ENCODE data around the gene CTDSP1. TPM values are rescaled to one million over a fixed set of nuclear protein-coding genes. Genes with fewer than 3 reads are reported as not detected.

The CTDSP1 gene
- polyA plus RNA-seq, 2 of the 4 experiments (the other 2 are of a cell fraction): 39.5 to 50.3 TPM

DNA sequence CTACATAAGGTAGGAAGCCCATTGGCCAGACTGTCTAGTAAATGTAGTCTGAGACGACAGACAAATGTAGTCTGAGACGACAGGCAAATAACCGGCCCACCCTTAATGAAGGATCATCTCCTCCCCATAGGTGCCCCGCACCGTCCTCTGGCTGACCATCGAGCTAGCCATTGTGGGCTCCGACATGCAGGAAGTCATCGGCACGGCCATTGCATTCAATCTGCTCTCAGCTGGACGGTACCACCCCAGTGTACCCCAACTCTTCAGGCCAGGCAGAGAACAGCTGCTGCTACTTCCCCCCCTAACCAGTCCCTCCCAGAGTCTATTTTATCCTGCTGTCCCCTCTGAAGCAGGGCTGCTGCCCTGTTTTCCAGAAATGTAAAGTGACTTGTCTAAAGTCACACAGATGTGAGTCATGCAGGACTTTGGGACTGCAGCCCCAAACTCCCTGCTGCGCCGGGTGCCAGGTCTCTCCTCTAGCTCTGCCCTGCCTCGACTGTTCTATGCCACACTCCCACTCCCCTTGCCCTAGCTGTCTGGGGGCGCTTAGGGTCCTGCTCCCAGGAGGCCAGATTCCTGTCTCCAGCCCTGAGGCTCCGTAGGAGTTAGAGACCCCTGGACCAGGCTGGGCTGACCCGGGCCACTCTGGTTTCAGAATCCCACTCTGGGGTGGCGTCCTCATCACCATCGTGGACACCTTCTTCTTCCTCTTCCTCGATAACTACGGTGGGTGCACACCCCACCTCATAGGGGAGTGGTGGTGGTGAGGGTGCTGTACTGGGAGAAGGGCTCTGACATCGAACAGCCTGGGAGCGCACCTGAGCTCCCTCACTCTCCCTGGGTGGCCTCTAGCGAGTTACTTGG, 12.9 kb upstream of the CTDSP1 start:
- peak; percentile 7 to 62; a peak in 2 of 6 replicates for ATAC-seq
- CTCF ChIA-PET: interaction anchor here (0.6 to 2.9 kb wide), 6 partner anchors 8 to 229 kb away, joined by 3 to 12 read pairs (median 6); partner anchors contain the start of gene CATIP

DNA sequence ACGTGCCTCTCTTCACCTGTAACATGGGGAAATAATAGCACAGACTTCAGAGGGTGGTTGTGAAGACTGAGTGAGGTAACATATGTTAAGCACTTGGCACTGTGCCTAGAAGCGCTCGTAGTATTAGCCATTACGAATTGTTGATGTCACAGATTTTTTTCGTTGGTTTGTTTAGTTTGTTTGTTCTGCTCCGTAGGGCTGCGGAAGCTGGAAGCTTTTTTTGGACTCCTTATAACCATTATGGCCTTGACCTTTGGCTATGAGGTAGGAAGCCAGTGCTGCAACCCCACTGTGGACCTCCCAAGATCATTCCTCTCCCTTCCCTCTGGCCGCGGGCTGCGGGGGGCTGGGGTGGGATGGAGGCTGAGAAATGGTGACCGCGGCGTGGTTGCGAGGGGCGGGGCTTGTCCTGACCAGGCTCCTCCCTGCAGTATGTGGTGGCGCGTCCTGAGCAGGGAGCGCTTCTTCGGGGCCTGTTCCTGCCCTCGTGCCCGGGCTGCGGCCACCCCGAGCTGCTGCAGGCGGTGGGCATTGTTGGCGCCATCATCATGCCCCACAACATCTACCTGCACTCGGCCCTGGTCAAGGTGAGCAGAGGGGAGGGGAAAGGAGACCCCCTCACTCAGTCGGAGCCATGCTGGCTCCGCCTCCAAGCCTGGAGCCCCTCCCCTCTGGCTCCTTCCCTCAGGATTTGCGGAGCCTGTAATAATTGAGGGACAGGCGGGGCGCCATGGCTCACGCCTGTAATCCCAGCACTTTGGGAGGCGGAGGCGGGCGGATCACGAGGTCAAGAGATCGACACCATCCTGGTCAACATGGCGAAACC, 12.1 kb upstream of the CTDSP1 start:
- peak overlapping the region; percentile 80 to 89 for H3K27ac ChIP-seq
- no peaks in the 10 kb centered on the region for H3K9me3 ChIP-seq
- FAIRE-seq: no peak
- H3K4me1 ChIP-seq: peaks cover 17% of the 10 kb centered on the region
- ATAC-seq: peak; percentile 95 to 96
- peak overlapping the region; percentile 90 for H3K4me2 ChIP-seq
- peak overlapping the region; percentile 48 for H3K4me3 ChIP-seq
- POLR2A ChIA-PET: interaction anchor here (0.8 to 1.0 kb wide), 2 partner anchors 8 to 64 kb away, joined by 3 to 4 read pairs; no protein-coding TSS in a partner anchor
- no peak for TF ChIP-seq RCOR1 (IDR thresholded peaks at IDR 0.05; ENCODE audit: low read depth, low read length)
- TF ChIP-seq, protein P1, sequence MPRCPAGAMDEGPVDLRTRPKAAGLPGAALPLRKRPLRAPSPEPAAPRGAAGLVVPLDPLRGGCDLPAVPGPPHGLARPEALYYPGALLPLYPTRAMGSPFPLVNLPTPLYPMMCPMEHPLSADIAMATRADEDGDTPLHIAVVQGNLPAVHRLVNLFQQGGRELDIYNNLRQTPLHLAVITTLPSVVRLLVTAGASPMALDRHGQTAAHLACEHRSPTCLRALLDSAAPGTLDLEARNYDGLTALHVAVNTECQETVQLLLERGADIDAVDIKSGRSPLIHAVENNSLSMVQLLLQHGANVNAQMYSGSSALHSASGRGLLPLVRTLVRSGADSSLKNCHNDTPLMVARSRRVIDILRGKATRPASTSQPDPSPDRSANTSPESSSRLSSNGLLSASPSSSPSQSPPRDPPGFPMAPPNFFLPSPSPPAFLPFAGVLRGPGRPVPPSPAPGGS (IDR thresholded peaks at IDR 0.05): no peak
- TF ChIP-seq POLR2A (IDR thresholded peaks at IDR 0.05; ENCODE audit: low read length): peak; percentile 51
- no peak for TF ChIP-seq NFE2L2 (conservative IDR thresholded peaks at IDR 0.05; ENCODE audit: low read length)
- no peak for TF ChIP-seq HOXB5 (CRISPR knock-in tag; IDR thresholded peaks at IDR 0.05)
- no peak for TF ChIP-seq GATA3 (IDR thresholded peaks at IDR 0.05; ENCODE audit: borderline replicate concordance)
- TF ChIP-seq EP300 (IDR thresholded peaks at IDR 0.05): peak; percentile 24 to 71; a peak in 3 of 5 replicates
- no peak for TF ChIP-seq HOXA7 (CRISPR knock-in tag; IDR thresholded peaks at IDR 0.05)
- TF ChIP-seq POLR2AphosphoS2 (conservative IDR thresholded peaks at IDR 0.05; ENCODE audit: low read length): no peak
- TF ChIP-seq, protein P2, sequence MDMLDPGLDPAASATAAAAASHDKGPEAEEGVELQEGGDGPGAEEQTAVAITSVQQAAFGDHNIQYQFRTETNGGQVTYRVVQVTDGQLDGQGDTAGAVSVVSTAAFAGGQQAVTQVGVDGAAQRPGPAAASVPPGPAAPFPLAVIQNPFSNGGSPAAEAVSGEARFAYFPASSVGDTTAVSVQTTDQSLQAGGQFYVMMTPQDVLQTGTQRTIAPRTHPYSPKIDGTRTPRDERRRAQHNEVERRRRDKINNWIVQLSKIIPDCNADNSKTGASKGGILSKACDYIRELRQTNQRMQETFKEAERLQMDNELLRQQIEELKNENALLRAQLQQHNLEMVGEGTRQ (IDR thresholded peaks at IDR 0.05): peak; percentile 20; the same call in 1 of the 2 replicates
- TF ChIP-seq CHD2 (IDR thresholded peaks at IDR 0.05; ENCODE audit: low read length, partially characterized antibody): no peak
- no peak for TF ChIP-seq ZC3H11A (IDR thresholded peaks at IDR 0.05)
- TF ChIP-seq, protein P3, sequence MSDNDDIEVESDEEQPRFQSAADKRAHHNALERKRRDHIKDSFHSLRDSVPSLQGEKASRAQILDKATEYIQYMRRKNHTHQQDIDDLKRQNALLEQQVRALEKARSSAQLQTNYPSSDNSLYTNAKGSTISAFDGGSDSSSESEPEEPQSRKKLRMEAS (IDR thresholded peaks at IDR 0.05): peak; percentile 85
- no peak for TF ChIP-seq FOSB (CRISPR knock-in tag; IDR thresholded peaks at IDR 0.05)
- TF ChIP-seq TFCP2L1 (CRISPR knock-in tag; IDR thresholded peaks at IDR 0.05): no peak
- TF ChIP-seq JUNB (IDR thresholded peaks at IDR 0.05): no peak
- TF ChIP-seq, protein P4, sequence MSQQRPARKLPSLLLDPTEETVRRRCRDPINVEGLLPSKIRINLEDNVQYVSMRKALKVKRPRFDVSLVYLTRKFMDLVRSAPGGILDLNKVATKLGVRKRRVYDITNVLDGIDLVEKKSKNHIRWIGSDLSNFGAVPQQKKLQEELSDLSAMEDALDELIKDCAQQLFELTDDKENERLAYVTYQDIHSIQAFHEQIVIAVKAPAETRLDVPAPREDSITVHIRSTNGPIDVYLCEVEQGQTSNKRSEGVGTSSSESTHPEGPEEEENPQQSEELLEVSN (IDR thresholded peaks at IDR 0.05; ENCODE audit: borderline replicate concordance, low read depth): peak; percentile 61; the same call in 1 of the 2 replicates
- TF ChIP-seq JUN (IDR thresholded peaks at IDR 0.05): peak; percentile 58 to 63; a peak in 3 of 5 replicates
- peak; percentile 74 to 82 for DNase-seq (ENCODE audit: low read depth in 1 of 2, low spot score in 1 of 2)
- WGBS (ENCODE audit: missing lambda C conversion rate): 13% methylated on average over 37 of the region's 38 CpGs
- CTCF ChIA-PET: interaction anchor here (0.6 to 2.9 kb wide), 5 partner anchors 9 to 230 kb away, joined by 3 to 12 read pairs (median 3); no protein-coding TSS in a partner anchor

More for the DNA sequence above, 12.9 kb upstream of the CTDSP1 start:
- DNase-seq (ENCODE audit: low read depth in 1 of 2, low spot score in 1 of 2) (no peak), FAIRE-seq (no peak)
- peak overlapping the region; percentile 48 for H3K4me3 ChIP-seq
- peak overlapping the region; percentile 80 to 89 for H3K27ac ChIP-seq
- TF ChIP-seq NPAS2 (CRISPR knock-in tag; IDR thresholded peaks at IDR 0.05; ENCODE audit: borderline replicate concordance) (no peak), ZC3H11A (IDR thresholded peaks at IDR 0.05) (no peak)
- TF ChIP-seq, protein P3 (IDR thresholded peaks at IDR 0.05): no peak
- TF ChIP-seq, protein P5, sequence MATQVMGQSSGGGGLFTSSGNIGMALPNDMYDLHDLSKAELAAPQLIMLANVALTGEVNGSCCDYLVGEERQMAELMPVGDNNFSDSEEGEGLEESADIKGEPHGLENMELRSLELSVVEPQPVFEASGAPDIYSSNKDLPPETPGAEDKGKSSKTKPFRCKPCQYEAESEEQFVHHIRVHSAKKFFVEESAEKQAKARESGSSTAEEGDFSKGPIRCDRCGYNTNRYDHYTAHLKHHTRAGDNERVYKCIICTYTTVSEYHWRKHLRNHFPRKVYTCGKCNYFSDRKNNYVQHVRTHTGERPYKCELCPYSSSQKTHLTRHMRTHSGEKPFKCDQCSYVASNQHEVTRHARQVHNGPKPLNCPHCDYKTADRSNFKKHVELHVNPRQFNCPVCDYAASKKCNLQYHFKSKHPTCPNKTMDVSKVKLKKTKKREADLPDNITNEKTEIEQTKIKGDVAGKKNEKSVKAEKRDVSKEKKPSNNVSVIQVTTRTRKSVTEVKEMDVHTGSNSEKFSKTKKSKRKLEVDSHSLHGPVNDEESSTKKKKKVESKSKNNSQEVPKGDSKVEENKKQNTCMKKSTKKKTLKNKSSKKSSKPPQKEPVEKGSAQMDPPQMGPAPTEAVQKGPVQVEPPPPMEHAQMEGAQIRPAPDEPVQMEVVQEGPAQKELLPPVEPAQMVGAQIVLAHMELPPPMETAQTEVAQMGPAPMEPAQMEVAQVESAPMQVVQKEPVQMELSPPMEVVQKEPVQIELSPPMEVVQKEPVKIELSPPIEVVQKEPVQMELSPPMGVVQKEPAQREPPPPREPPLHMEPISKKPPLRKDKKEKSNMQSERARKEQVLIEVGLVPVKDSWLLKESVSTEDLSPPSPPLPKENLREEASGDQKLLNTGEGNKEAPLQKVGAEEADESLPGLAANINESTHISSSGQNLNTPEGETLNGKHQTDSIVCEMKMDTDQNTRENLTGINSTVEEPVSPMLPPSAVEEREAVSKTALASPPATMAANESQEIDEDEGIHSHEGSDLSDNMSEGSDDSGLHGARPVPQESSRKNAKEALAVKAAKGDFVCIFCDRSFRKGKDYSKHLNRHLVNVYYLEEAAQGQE (IDR thresholded peaks at IDR 0.05): peak; percentile 30; the same call in 1 of the 2 replicates
- peaks cover 17% of the 10 kb centered on the region for H3K4me1 ChIP-seq
- H3K4me2 ChIP-seq: peak overlapping the region; percentile 90
- no peaks in the 10 kb centered on the region for H3K9me3 ChIP-seq
- WGBS (ENCODE audit: missing lambda C conversion rate): 77% methylated on average over 23 of the region's 23 CpGs
- POLR2A ChIA-PET: interaction anchor here (0.8 to 1.0 kb wide), 2 partner anchors 9 to 63 kb away, joined by 3 to 4 read pairs; no protein-coding TSS in a partner anchor
